H1 (cell line): ENCODE measurements around the gene WDR90. TPM values are rescaled to one million over a fixed set of nuclear protein-coding genes. Genes with fewer than 3 reads are reported as not detected.

Experiments used
- CTCF ChIA-PET: fragments of 300-600 bp; sonication (Branson Sonifier 250); formaldehyde crosslinking; loops from one replicate; lab custom pipeline; 2021; ENCODE audit not compliant: partially characterized antibody; lab: Charles Lee
- POLR2A ChIA-PET: fragments of 300-600 bp; sonication (Branson Sonifier 250); formaldehyde crosslinking; loops from one replicate; lab custom pipeline; 2021; ENCODE audit warnings: inconsistent platforms; ENCODE audit not compliant: partially characterized antibody; lab: Charles Lee
- DNase-seq, 2 experiments: peaks; one replicate each; pipeline versions ENCODE4 v3.0.0 to v3.0.0-alpha.2; 2010 to 2022; ENCODE audit warnings: low spot score in 2 of 2, low read depth in 1 of 2, mixed read lengths in 1 of 2
- FAIRE-seq: peaks from 2 replicates; lab custom pipeline; 2011; peaks lifted over from hg19 to GRCh38; lab: Jason Lieb, UNC
- H2AFZ ChIP-seq: 2 replicates; pipeline ENCODE4 v1.8.1; 2012; ENCODE audit warnings: low read length, inconsistent platforms
- H2AK5ac ChIP-seq: 2 replicates; pipeline ENCODE4 v1.6.1; 2013; ENCODE audit warnings: low read depth, low read length
- H2BK120ac ChIP-seq: replicated peaks from 2 replicates; pipeline ENCODE3; 2013; ENCODE audit warnings: low read depth, low read length, inconsistent platforms
- H2BK12ac ChIP-seq: 2 replicates; pipeline ENCODE4 v1.6.1; 2013; ENCODE audit warnings: low read depth, low read length
- H2BK15ac ChIP-seq: 2 replicates; pipeline ENCODE4 v1.6.1; 2013; ENCODE audit warnings: low read length
- H2BK20ac ChIP-seq: 2 replicates; pipeline ENCODE4 v1.6.1; 2013; ENCODE audit warnings: low read length
- H2BK5ac ChIP-seq: 2 replicates; pipeline ENCODE4 v1.6.1; 2013; ENCODE audit warnings: low read depth, low read length
- H3K14ac ChIP-seq: 2 replicates; pipeline ENCODE4 v1.6.1; 2013; ENCODE audit warnings: inconsistent platforms; ENCODE audit not compliant: insufficient read length
- H3K18ac ChIP-seq: 2 replicates; pipeline ENCODE4 v1.6.1; 2013; ENCODE audit warnings: low read length; ENCODE audit errors: extremely low read depth
- H3K23ac ChIP-seq: 2 replicates; pipeline ENCODE4 v1.6.1; 2013; ENCODE audit warnings: inconsistent platforms; ENCODE audit not compliant: insufficient read length
- H3K23me2 ChIP-seq: 2 replicates; pipeline ENCODE4 v1.6.1; 2013; ENCODE audit warnings: low read depth, low read length
- H3K27ac ChIP-seq: 2 replicates; pipeline ENCODE4 v1.6.1; 2011; ENCODE audit warnings: low read depth, low read length, inconsistent platforms
- H3K27me3 ChIP-seq, 4 experiments: replicated peaks in 1 of 4; 1 replicate in 1 of 4; 2 replicates in 3 of 4; pipeline versions ENCODE4 v1.6.1 to v1.8.1; 2011 to 2013; ENCODE audit warnings: low read length in 3 of 4, mild to moderate bottlenecking in 3 of 4, inconsistent platforms in 2 of 4, mixed read lengths in 2 of 4, moderate library complexity in 1 of 4; ENCODE audit not compliant: control insufficient read depth in 3 of 4, insufficient read depth in 3 of 4; ENCODE audit errors: extremely low read depth in 1 of 4
- H3K36me3 ChIP-seq, 4 experiments: 2 replicates each; pipeline versions ENCODE4 v1.6.1 to v1.8.1; 2011 to 2013; ENCODE audit warnings: mild to moderate bottlenecking in 4 of 4, low read length in 3 of 4, moderate library complexity in 2 of 4, control low read depth in 1 of 4, inconsistent platforms in 1 of 4; ENCODE audit not compliant: insufficient read depth in 4 of 4, control insufficient read depth in 2 of 4
- H3K4ac ChIP-seq: replicated peaks from 2 replicates; pipeline ENCODE3; 2013; ENCODE audit warnings: low read length, low read depth, mixed read lengths, inconsistent platforms; ENCODE audit not compliant: insufficient read length
- H3K4me1 ChIP-seq, 4 experiments: replicated peaks in 1 of 4; 1 replicate in 1 of 4; 2 replicates in 3 of 4; pipeline versions ENCODE4 v1.6.1 to v1.8.1; 2011 to 2013; ENCODE audit warnings: low read length in 3 of 4, inconsistent platforms in 2 of 4, mixed read lengths in 1 of 4; ENCODE audit not compliant: insufficient read depth in 4 of 4, control insufficient read depth in 3 of 4
- H3K4me2 ChIP-seq, 2 experiments: 2 replicates each; pipeline versions ENCODE4 v1.6.1 to v1.8.1; 2011 to 2013; ENCODE audit warnings: low read depth in 2 of 2, low read length in 2 of 2, control low read depth in 1 of 2, inconsistent platforms in 1 of 2, mild to moderate bottlenecking in 1 of 2; ENCODE audit not compliant: insufficient read depth in 1 of 2
- H3K4me3 ChIP-seq, 4 experiments: fragments of 200-600, 300-600 bp in 1 of 4; sonication (generic), shearing (Covaris generic), sonication (Bioruptor Twin) in 1 of 4; 2 replicates each; pipeline versions ENCODE4 v1.5.1 to v1.8.1; 2011 to 2016; ENCODE audit warnings: low read length in 4 of 4, low read depth in 3 of 4, control low read depth in 2 of 4, inconsistent platforms in 2 of 4, mild to moderate bottlenecking in 2 of 4, mixed read lengths in 1 of 4, moderate library complexity in 1 of 4; ENCODE audit not compliant: insufficient read depth in 2 of 4; ENCODE audit errors: extremely low read depth in 1 of 4
- H3K56ac ChIP-seq: replicated peaks from 2 replicates; pipeline ENCODE3; 2013; ENCODE audit warnings: low read depth, mild to moderate bottlenecking, mixed read lengths, low read length, inconsistent platforms; ENCODE audit not compliant: insufficient read length
- H3K79me1 ChIP-seq: 2 replicates; pipeline ENCODE4 v1.6.1; 2013; ENCODE audit warnings: low read depth, low read length, control low read depth
- H3K79me2 ChIP-seq, 2 experiments: 2 replicates each; pipeline versions ENCODE4 v1.6.1 to v1.8.1; 2012 to 2013; ENCODE audit warnings: low read length in 2 of 2, mild to moderate bottlenecking in 2 of 2, inconsistent platforms in 1 of 2; ENCODE audit not compliant: insufficient read depth in 2 of 2, control insufficient read depth in 1 of 2
- H3K9ac ChIP-seq, 4 experiments: replicated peaks in 1 of 4; 1 replicate in 1 of 4; 2 replicates in 3 of 4; pipeline versions ENCODE4 v1.6.1 to v1.8.1; 2011 to 2013; ENCODE audit warnings: low read depth in 3 of 4, low read length in 3 of 4, control low read depth in 2 of 4, mild to moderate bottlenecking in 2 of 4, moderate library complexity in 2 of 4, inconsistent platforms in 1 of 4; ENCODE audit errors: extremely low read depth in 1 of 4
- H3K9me3 ChIP-seq, 2 experiments: 2 replicates each; pipeline versions ENCODE4 v1.6.1 to v1.8.1; 2012 to 2013; ENCODE audit warnings: mild to moderate bottlenecking in 2 of 2, moderate library complexity in 2 of 2, control low read depth in 1 of 2, inconsistent platforms in 1 of 2, low read depth in 1 of 2, low read length in 1 of 2, mixed read lengths in 1 of 2; ENCODE audit not compliant: insufficient read depth in 2 of 2
- H4K20me1 ChIP-seq, 2 experiments: replicated peaks in 1 of 2; 2 replicates each; pipeline versions ENCODE3 to v1.8.1; 2011 to 2013; ENCODE audit warnings: inconsistent platforms in 2 of 2, low read length in 2 of 2, mild to moderate bottlenecking in 1 of 2; ENCODE audit not compliant: insufficient read depth in 2 of 2, control insufficient read depth in 1 of 2
- H4K5ac ChIP-seq: 2 replicates; pipeline ENCODE4 v1.6.1; 2013; ENCODE audit warnings: low read length, low read depth, mixed read lengths, inconsistent platforms; ENCODE audit not compliant: insufficient read length
- H4K8ac ChIP-seq: 2 replicates; pipeline ENCODE4 v1.8.0; 2013; ENCODE audit warnings: mild to moderate bottlenecking, moderate library complexity, low read length, inconsistent platforms; ENCODE audit not compliant: insufficient read depth; ENCODE audit errors: extremely low read depth
- H4K91ac ChIP-seq: replicated peaks from 2 replicates; pipeline ENCODE3; 2013; ENCODE audit warnings: low read length, mixed read lengths, inconsistent platforms; ENCODE audit not compliant: insufficient read length
- BACH1 ChIP-seq: IDR thresholded peaks from 2 replicates; pipeline ENCODE4 v1.6.1; 2012; ENCODE audit warnings: low read length, improper control_type of control experiment
- CHD2 ChIP-seq: IDR thresholded peaks from 2 replicates; pipeline ENCODE4 v1.6.1; 2012; ENCODE audit warnings: low read length, improper control_type of control experiment
- MAFK ChIP-seq: IDR thresholded peaks from 2 replicates; pipeline ENCODE4 v1.6.1; 2012; ENCODE audit warnings: low read depth, mild to moderate bottlenecking, improper control_type of control experiment, low read length
- POU5F1 ChIP-seq: IDR thresholded peaks from 2 replicates; pipeline ENCODE4 v1.6.1; 2011; ENCODE audit warnings: low read depth, mild to moderate bottlenecking, low read length, moderate library complexity
- RNF2 ChIP-seq: fragments of 200-900, 300-1000 bp; sonication (generic); IDR thresholded peaks from 2 replicates; pipeline ENCODE4 v1.7.1; 2016; ENCODE audit warnings: borderline replicate concordance, low read depth, mild to moderate bottlenecking, antibody characterized with exemption, low read length; ENCODE audit not compliant: poor library complexity, severe bottlenecking; ENCODE audit errors: missing control alignments
- SIRT6 ChIP-seq: IDR thresholded peaks from one replicate; pipeline ENCODE4 v1.7.1; 2012; ENCODE audit warnings: low read length, inconsistent platforms
- WGBS, 2 experiments: shearing (Covaris generic) in 1 of 2; methylation state at CpG; one replicate each; pipeline versions ENCODE4 v1.1.6 to v1.1.7; 2013 to 2015; ENCODE audit warnings: low lambda C conversion rate in 2 of 2, mixed read lengths in 2 of 2, inconsistent platforms in 1 of 2, low coverage in 1 of 2, missing lambda C conversion rate in 1 of 2; ENCODE audit not compliant: insufficient replicate concordance in 2 of 2, insufficient coverage in 1 of 2, insufficient read length in 1 of 2; ENCODE audit errors: extremely low coverage in 1 of 2, missing lambda C conversion rate in 1 of 2; 5-methylcytosine and 5-hydroxymethylcytosine counted together
- polyA plus RNA-seq, 7 experiments: library from polyadenylated mRNA; depleted of rRNA in 3 of 7; stranded (reverse) in 5 of 7; unstranded in 2 of 7; fragments of >200 nt in 5 of 7; fragments of 200-250 nt in 2 of 7; gene quantifications; 1 replicate in 5 of 7; 2 replicates in 1 of 7; 4 replicates in 1 of 7; pipeline versions ENCODE4 v1.2.1 to v1.2.3, GENCODE V29; 2011 to 2013; ENCODE audit warnings: missing spikeins in 2 of 7, mixed read lengths in 2 of 7
- total RNA-seq: library from RNA; stranded (reverse); fragmentation: NEBNext Ultra II Directional; extraction: Animal tissue kit (Norgen Biotek cat#: 25700); gene quantifications from 2 replicates; pipeline ENCODE4 v1.2.1, GENCODE V29; 2021

The WDR90 gene
- total and polyA plus RNA-seq, 2 of the 8 experiments (the other 6 are each of a cell fraction or from before 2014, with no cell fraction given) = 24.0 to 47.2 TPM

- H2BK15ac ChIP-seq = no peak overlapping the region
- H4K91ac ChIP-seq = no peak overlapping the region
- no peak overlapping the region for H2BK12ac ChIP-seq
- ChIA-PET CTCF (interaction anchor here (0.7 to 6.0 kb wide), 8 partner anchors 8 to 370 kb away, joined by 3 to 75 read pairs (median 8); partner anchors contain the start of genes RHBDL1, RHOT2 and WDR90), POLR2A (interaction anchor here (0.7 to 3.6 kb wide), 10 partner anchors 9 to 99 kb away, joined by 3 to 26 read pairs (median 5); partner anchors contain the start of gene RHBDL1)
- no peak overlapping the region for H2BK120ac ChIP-seq
- H3K9ac ChIP-seq = no peak overlapping the region
- peaks cover 4% of the 10 kb centered on the region for H3K79me1 ChIP-seq
- H3K14ac ChIP-seq = no peak overlapping the region
- no peak for FAIRE-seq
- H3K4me3 ChIP-seq = no peak overlapping the region
- no peak overlapping the region for H3K56ac ChIP-seq
- TF ChIP-seq POU5F1 (no peak), CHD2 (no peak), BACH1 (no peak), SIRT6 (no peak), MAFK (no peak), RNF2 (no peak)
- no peak overlapping the region for H2AFZ ChIP-seq
- H2AK5ac ChIP-seq = no peak overlapping the region
- no peak overlapping the region for H3K23ac ChIP-seq
- 95% methylated on average over 18 of the region's 19 CpGs; no CpG with 5 or more reads in 1 of the 2 experiments for WGBS, 2 experiments
- H3K79me2 ChIP-seq = no peaks in the 10 kb centered on the region; a peak in 1 of 4 replicates
- DNase-seq = no peak
- peaks cover 0 to 11% (median 4%) of the 10 kb centered on the region in 4 experiments; a peak in 5 of 7 replicates for H3K27me3 ChIP-seq
- peaks cover 0 to 15% (median 8%) of the 10 kb centered on the region in 4 experiments; a peak in 5 of 7 replicates for H3K4me1 ChIP-seq
- H4K8ac ChIP-seq = no peak overlapping the region
- H4K5ac ChIP-seq = no peak overlapping the region
- H3K9me3 ChIP-seq = no peaks in the 10 kb centered on the region
- peaks cover 2 to 19% (median 4%) of the 10 kb centered on the region in 4 experiments; a peak in 5 of 8 replicates for H3K36me3 ChIP-seq
- H3K18ac ChIP-seq = no peak overlapping the region
- no peak overlapping the region for H2BK20ac ChIP-seq
- no peak overlapping the region for H3K27ac ChIP-seq
- no peak overlapping the region for H3K4ac ChIP-seq
- no peak overlapping the region for H3K4me2 ChIP-seq
- no peak overlapping the region for H2BK5ac ChIP-seq
- H4K20me1 ChIP-seq = peaks cover 2 to 19% of the 10 kb centered on the region in 2 experiments
- peaks cover 12% of the 10 kb centered on the region for H3K23me2 ChIP-seq
These were observed 38.3 kb downstream of the WDR90 start for GRCh38 chr16:687499-687898.
